CD1c-positive myeloid dendritic cell (primary cell): ENCODE measurements around the gene EML4.
A peak's percentile ranks its signal among the peaks of the same experiment; 100 is the strongest.

Experiments used
- DNase-seq: peaks from one replicate; pipeline ENCODE4 v3.0.0-alpha.2; 2016; ENCODE audit errors: extremely low spot score

EML4 gene

GRCh38 chr2:42225573-42225972 is 56.4 kb downstream of the EML4 start:
- no peak for DNase-seq

- DNase-seq: no peak
These were observed 58.3 kb downstream of the EML4 start for GRCh38 chr2:42227491-42227890.

GRCh38 chr2:42228101-42228500 is 58.9 kb downstream of the EML4 start:
- no peak for DNase-seq

- no peak for DNase-seq
These were observed 60.8 kb downstream of the EML4 start for GRCh38 chr2:42229949-42230348.

- DNase-seq: no peak
These were observed 61.7 kb downstream of the EML4 start for GRCh38 chr2:42230891-42231290.

- DNase-seq: no peak
These were observed 62.9 kb downstream of the EML4 start for GRCh38 chr2:42232024-42232423.

- no peak for DNase-seq
These were observed 64.9 kb downstream of the EML4 start for GRCh38 chr2:42233976-42234441.

GRCh38 chr2:42236911-42237310 is 67.8 kb downstream of the EML4 start:
- DNase-seq: no peak

GRCh38 chr2:42238644-42239288 is 69.6 kb downstream of the EML4 start:
- peak; percentile 26 for DNase-seq

GRCh38 chr2:42239289-42239661 is 70.1 kb downstream of the EML4 start:
- DNase-seq: no peak

- DNase-seq: no peak
These were observed 70.7 kb downstream of the EML4 start for GRCh38 chr2:42239811-42240210.

- no peak for DNase-seq
These were observed 72.4 kb downstream of the EML4 start for GRCh38 chr2:42241517-42241916.

- DNase-seq: no peak
These were observed 74.1 kb downstream of the EML4 start for GRCh38 chr2:42243297-42243696.

GRCh38 chr2:42244520-42244919 is 75.4 kb downstream of the EML4 start:
- no peak for DNase-seq

GRCh38 chr2:42245396-42245795 is 76.2 kb downstream of the EML4 start:
- DNase-seq: no peak

- DNase-seq: no peak
These were observed 77.4 kb downstream of the EML4 start for GRCh38 chr2:42246562-42246961.

- DNase-seq: no peak
These were observed 79.7 kb downstream of the EML4 start for GRCh38 chr2:42248846-42249245.

GRCh38 chr2:42249284-42249683 is 80.1 kb downstream of the EML4 start:
- DNase-seq: peak; percentile 8

GRCh38 chr2:42249887-42250286 is 80.7 kb downstream of the EML4 start:
- no peak for DNase-seq

- no peak for DNase-seq
These were observed 81.8 kb downstream of the EML4 start for GRCh38 chr2:42250925-42251324.

- no peak for DNase-seq
These were observed 83.3 kb downstream of the EML4 start for GRCh38 chr2:42252464-42252863.

GRCh38 chr2:42254186-42254895 is 85.2 kb downstream of the EML4 start:
- no peak for DNase-seq

GRCh38 chr2:42256505-42256904 is 87.4 kb downstream of the EML4 start:
- peak; percentile 62 for DNase-seq
